PC-3 (cell line): Measurements from ENCODE around the gene ACAD8. TPM values are rescaled to one million over a fixed set of nuclear protein-coding genes. Genes with fewer than 3 reads are reported as not detected.

Experiments
- ATAC-seq: fragments of 200-7000 bp; cut with Tn5 transposase; 2 replicates; pipeline ENCODE4 v1.9.1; 2020; ENCODE audit warnings: mild to moderate bottlenecking, moderate library complexity
- BruUV-seq: library from RNA; stranded (reverse); fragments of 400-500 nt; replicated peaks from 2 replicates; lab custom pipeline; 2021; lab: Mats Ljungman, UMichigan
- CTCF ChIA-PET: fragments of 300-600 bp; sonication (Branson Sonifier 250); formaldehyde crosslinking; loops from one replicate; lab custom pipeline; 2022; ENCODE audit warnings: antibody characterized with exemption; lab: Charles Lee
- POLR2A ChIA-PET: fragments of 300-600 bp; sonication (Branson Sonifier 250); formaldehyde crosslinking; loops from one replicate; lab custom pipeline; 2022; ENCODE audit warnings: antibody characterized with exemption; ENCODE audit not compliant: unreplicated experiment; lab: Charles Lee
- DNase-seq: peaks from one replicate; pipeline ENCODE4 v3.0.0-alpha.2; 2015
- H2AFZ ChIP-seq: fragments of 300-600 bp; sonication (generic); 2 replicates; pipeline ENCODE4 v1.6.0; 2016; ENCODE audit warnings: antibody characterized with exemption, low read length
- H3F3A ChIP-seq: fragments of 300-600 bp; sonication (generic); one replicate; pipeline ENCODE4 v1.6.0; 2017; ENCODE audit warnings: antibody characterized with exemption, low read length, control low read depth, mild to moderate bottlenecking; ENCODE audit not compliant: unreplicated experiment
- H3K27ac ChIP-seq: fragments of 300-600 bp; sonication (generic); 2 replicates; pipeline ENCODE4 v1.5.1; 2016; ENCODE audit warnings: mild to moderate bottlenecking, low read length
- H3K27me3 ChIP-seq: fragments of 300-600 bp; sonication (generic); 2 replicates; pipeline ENCODE4 v1.6.1; 2016; ENCODE audit warnings: low read length, mixed read lengths
- H3K36me3 ChIP-seq: fragments of 300-600 bp; sonication (generic); 2 replicates; pipeline ENCODE4 v1.6.1; 2016; ENCODE audit warnings: low read depth, mixed run types, low read length, mixed read lengths
- H3K4me1 ChIP-seq: fragments of 300-600 bp; sonication (generic); 2 replicates; pipeline ENCODE4 v1.5.1; 2016; ENCODE audit warnings: low read length; ENCODE audit not compliant: insufficient read depth
- H3K4me2 ChIP-seq: fragments of 300-600 bp; sonication (generic); 2 replicates; pipeline ENCODE4 v1.6.0; 2016; ENCODE audit warnings: low read length
- H3K4me3 ChIP-seq: fragments of 300-600 bp; sonication (generic); 2 replicates; pipeline ENCODE4 v1.5.1; 2016; ENCODE audit warnings: mild to moderate bottlenecking, low read length, mixed read lengths
- H3K79me2 ChIP-seq: fragments of 300-600 bp; sonication (generic); 2 replicates; pipeline ENCODE4 v1.6.1; 2017; ENCODE audit warnings: low read length, mixed read lengths
- H3K9ac ChIP-seq: fragments of 300-600 bp; sonication (generic); 2 replicates; pipeline ENCODE4 v1.6.0; 2016; ENCODE audit warnings: mild to moderate bottlenecking, low read length
- H3K9me2 ChIP-seq: fragments of 300-600 bp; sonication (generic); replicated peaks from 2 replicates; pipeline ENCODE4 v1.6.1; 2016; ENCODE audit warnings: mixed run types, low read length, mixed read lengths
- H3K9me3 ChIP-seq: fragments of 300-600 bp; sonication (generic); 2 replicates; pipeline ENCODE4 v1.6.1; 2016; ENCODE audit warnings: low read length, mixed read lengths
- H4K20me1 ChIP-seq: fragments of 300-600 bp; sonication (generic); 2 replicates; pipeline ENCODE4 v1.6.1; 2016; ENCODE audit warnings: low read length, mixed read lengths
- EZH2 ChIP-seq: fragments of 300-600 bp; sonication (generic); IDR thresholded peaks from one replicate; pipeline ENCODE4 v1.6.1; 2017; ENCODE audit warnings: antibody characterized with exemption, mild to moderate bottlenecking, low read length; ENCODE audit not compliant: unreplicated experiment
- EZH2phosphoT487 ChIP-seq: fragments of 300-600 bp; sonication (generic); IDR thresholded peaks from 2 replicates; pipeline ENCODE4 v1.6.1; 2018; ENCODE audit warnings: mild to moderate bottlenecking, antibody characterized with exemption, low read length, borderline replicate concordance
- intact Hi-C: fragments of 100-400 bp; cut with micrococcal nuclease; formaldehyde crosslinking; loops from 2 replicates; pipeline ENCODE4 v1.9.0; 2023
- total RNA-seq: library from RNA; depleted of rRNA; stranded (reverse); fragments of >200 nt; gene quantifications from 2 replicates; pipeline ENCODE4 v1.2.3, GENCODE V29; 2014
- TF ChIP-seq, protein P1 (sequence below): fragments of 300-600 bp; sonication (generic); conservative IDR thresholded peaks from 2 replicates; pipeline ENCODE4 v1.5.1; 2017; ENCODE audit warnings: antibody characterized with exemption, low read depth, mild to moderate bottlenecking, low read length

The ACAD8 gene
- total RNA-seq, 1 experiment from 2014 or later = 22.6 TPM

DNA sequence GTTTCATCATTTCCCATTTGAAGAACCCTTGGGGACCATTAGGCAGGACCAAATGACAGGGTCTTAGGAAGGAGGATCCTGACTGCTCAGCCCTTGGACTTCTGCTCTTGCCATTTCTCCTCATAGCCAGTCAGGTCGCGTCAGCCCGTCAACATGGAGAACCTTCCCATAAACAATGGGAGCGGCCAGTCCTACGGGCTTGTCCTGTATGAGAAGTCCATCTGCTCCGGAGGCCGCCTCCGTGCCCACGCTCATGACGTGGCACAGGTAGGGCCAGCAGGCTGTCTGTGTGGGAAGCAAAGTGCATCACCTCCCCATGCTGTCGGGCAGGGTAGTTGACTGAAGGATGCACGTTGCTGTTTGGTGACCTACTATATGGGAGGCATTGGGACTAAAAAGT lies 58.9 kb downstream of the ACAD8 start:
- Histone ChIP-seq H3K9me3 (peaks cover 10% of the 10 kb centered on the region; the same call in 1 of the 2 replicates), H4K20me1 (no peaks in the 10 kb centered on the region), H3K79me2 (no peaks in the 10 kb centered on the region), H3K4me3 (no peak overlapping the region), H3K4me2 (no peak overlapping the region), H3K9me2 (no peaks in the 10 kb centered on the region), H3K27ac (no peak overlapping the region), H2AFZ (no peak overlapping the region), H3K9ac (no peak overlapping the region), H3K27me3 (peaks cover 70% of the 10 kb centered on the region), H3K4me1 (no peaks in the 10 kb centered on the region), H3K36me3 (no peaks in the 10 kb centered on the region), H3F3A (no peaks in the 10 kb centered on the region)
- ChIA-PET CTCF (no interaction called here), POLR2A (no interaction called here)
- TF ChIP-seq, protein P1, sequence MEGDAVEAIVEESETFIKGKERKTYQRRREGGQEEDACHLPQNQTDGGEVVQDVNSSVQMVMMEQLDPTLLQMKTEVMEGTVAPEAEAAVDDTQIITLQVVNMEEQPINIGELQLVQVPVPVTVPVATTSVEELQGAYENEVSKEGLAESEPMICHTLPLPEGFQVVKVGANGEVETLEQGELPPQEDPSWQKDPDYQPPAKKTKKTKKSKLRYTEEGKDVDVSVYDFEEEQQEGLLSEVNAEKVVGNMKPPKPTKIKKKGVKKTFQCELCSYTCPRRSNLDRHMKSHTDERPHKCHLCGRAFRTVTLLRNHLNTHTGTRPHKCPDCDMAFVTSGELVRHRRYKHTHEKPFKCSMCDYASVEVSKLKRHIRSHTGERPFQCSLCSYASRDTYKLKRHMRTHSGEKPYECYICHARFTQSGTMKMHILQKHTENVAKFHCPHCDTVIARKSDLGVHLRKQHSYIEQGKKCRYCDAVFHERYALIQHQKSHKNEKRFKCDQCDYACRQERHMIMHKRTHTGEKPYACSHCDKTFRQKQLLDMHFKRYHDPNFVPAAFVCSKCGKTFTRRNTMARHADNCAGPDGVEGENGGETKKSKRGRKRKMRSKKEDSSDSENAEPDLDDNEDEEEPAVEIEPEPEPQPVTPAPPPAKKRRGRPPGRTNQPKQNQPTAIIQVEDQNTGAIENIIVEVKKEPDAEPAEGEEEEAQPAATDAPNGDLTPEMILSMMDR = no peak
- no peak for TF ChIP-seq EZH2phosphoT487
- no peak for TF ChIP-seq EZH2
- BruUV-seq = no TSS peak
- intact Hi-C loops = no loop called here
- DNase-seq (no peak), ATAC-seq (no peak)

DNA sequence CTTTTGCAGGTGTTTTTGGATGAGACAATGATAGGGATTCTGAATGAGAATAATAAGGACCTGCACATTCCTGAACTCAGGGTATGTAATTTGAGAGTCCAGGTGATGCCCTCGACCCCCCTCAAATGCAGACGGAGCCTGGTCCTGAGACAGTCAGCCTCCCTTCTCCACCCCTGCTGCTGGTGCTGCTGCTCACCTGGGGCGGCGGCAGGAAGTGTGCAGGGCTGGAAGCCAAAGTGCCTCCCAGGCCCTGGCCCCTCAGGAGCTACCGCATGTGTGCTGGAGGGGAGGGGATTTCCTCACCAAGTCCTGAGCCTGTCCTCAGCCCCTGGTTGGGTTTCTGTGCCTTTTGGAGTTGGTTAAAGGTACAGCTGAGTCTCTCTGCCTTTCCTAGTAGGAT lies 59.4 kb downstream of the ACAD8 start:
- ChIA-PET CTCF (no interaction called here), POLR2A (no interaction called here)
- H3K4me3 ChIP-seq = no peak overlapping the region
- H3K9me3 ChIP-seq = peaks cover 15% of the 10 kb centered on the region; the same call in 1 of the 2 replicates
- TF ChIP-seq EZH2 (no peak), EZH2phosphoT487 (no peak)
- TF ChIP-seq, protein P1 = no peak
- ATAC-seq (no peak), DNase-seq (no peak)
- no peaks in the 10 kb centered on the region for H3K79me2 ChIP-seq
- no peaks in the 10 kb centered on the region for H3K9me2 ChIP-seq
- H3K36me3 ChIP-seq = no peaks in the 10 kb centered on the region
- H3K4me2 ChIP-seq = no peak overlapping the region
- H4K20me1 ChIP-seq = no peaks in the 10 kb centered on the region
- H3K27ac ChIP-seq = no peak overlapping the region
- H3K4me1 ChIP-seq = no peaks in the 10 kb centered on the region
- no peaks in the 10 kb centered on the region for H3F3A ChIP-seq
- peaks cover 70% of the 10 kb centered on the region for H3K27me3 ChIP-seq
- no peak overlapping the region for H3K9ac ChIP-seq
- H2AFZ ChIP-seq = no peak overlapping the region
- intact Hi-C loops = no loop called here
- BruUV-seq = no TSS peak

DNA sequence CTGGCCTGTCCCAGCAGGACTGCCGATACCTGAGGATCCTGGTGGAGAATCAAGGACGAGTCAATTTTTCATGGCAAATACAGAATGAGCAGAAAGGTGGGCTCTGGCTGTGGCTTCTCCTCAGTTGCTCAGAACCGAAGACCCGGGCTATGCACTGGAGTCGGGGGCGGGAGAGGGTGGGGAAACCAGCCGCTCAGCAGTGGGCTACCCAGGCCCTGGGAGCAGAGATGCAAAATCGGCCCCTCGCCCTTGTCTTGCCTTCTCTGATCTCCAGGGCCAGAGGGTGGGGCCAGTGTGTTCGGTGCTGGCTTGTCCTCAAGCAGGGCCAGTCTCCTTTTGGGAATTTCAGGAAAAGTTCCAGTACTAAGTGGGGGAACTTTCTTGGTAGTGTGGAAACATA lies 60.0 kb downstream of the ACAD8 start:
- Histone ChIP-seq H3K4me3 (no peak overlapping the region), H4K20me1 (no peaks in the 10 kb centered on the region), H3K4me1 (no peaks in the 10 kb centered on the region), H2AFZ (no peak overlapping the region), H3K36me3 (no peaks in the 10 kb centered on the region), H3K9me2 (no peaks in the 10 kb centered on the region), H3K27ac (no peak overlapping the region), H3K9ac (no peak overlapping the region), H3F3A (no peaks in the 10 kb centered on the region), H3K4me2 (no peak overlapping the region), H3K9me3 (peaks cover 17% of the 10 kb centered on the region; the same call in 1 of the 2 replicates), H3K79me2 (no peaks in the 10 kb centered on the region), H3K27me3 (peaks cover 71% of the 10 kb centered on the region)
- DNase-seq (no peak), ATAC-seq (no peak)
- ChIA-PET POLR2A (no interaction called here), CTCF (no interaction called here)
- intact Hi-C loops = no loop called here
- TF ChIP-seq, protein P1 = no peak
- TF ChIP-seq EZH2phosphoT487 (no peak), EZH2 (no peak)
- no TSS peak for BruUV-seq
